K562 (cell line): Measurements from ENCODE around the gene KIF7.

ENCODE experiments used
- BRCA1 ChIP-seq, 2 experiments: fragments of 450-650 bp in 1 of 2; sonication (generic) in 1 of 2; formaldehyde crosslinking in 1 of 2; IDR thresholded peaks; 2 replicates each; pipeline versions ENCODE4 v1.5.0 to v1.6.1; 2017 to 2020; ENCODE audit warnings: mild to moderate bottlenecking in 1 of 2, missing genetic modification reagents in 1 of 2
- BRD4 ChIP-seq: fragments of 200-600 bp; sonication (generic); IDR thresholded peaks from 2 replicates; pipeline ENCODE4 v1.6.1; 2017; ENCODE audit warnings: inconsistent platforms
- CEBPB ChIP-seq: fragments of 450-650 bp; IDR thresholded peaks from 2 replicates; pipeline ENCODE4 v1.6.1; 2016; ENCODE audit warnings: missing genetic modification characterization, missing compliant biosample characterization
- EZH2 ChIP-seq: IDR thresholded peaks from 2 replicates; pipeline ENCODE4 v1.6.1; 2012; ENCODE audit warnings: low read depth, mild to moderate bottlenecking, inconsistent platforms, low read length, borderline replicate concordance
- FOXM1 ChIP-seq, 2 experiments: fragments of 450-650 bp in 1 of 2; sonication (generic) in 1 of 2; formaldehyde crosslinking in 1 of 2; IDR thresholded peaks; 2 replicates each; pipeline versions ENCODE4 v1.6.1 to v1.9.0; 2017 to 2022; ENCODE audit warnings: low read depth in 2 of 2, mild to moderate bottlenecking in 2 of 2, missing genetic modification reagents in 1 of 2, moderate library complexity in 1 of 2
- HDAC2 ChIP-seq: fragments of 450-650 bp; IDR thresholded peaks from 2 replicates; pipeline ENCODE4 v1.6.1; 2016; ENCODE audit warnings: mild to moderate bottlenecking
- POLR2A ChIP-seq: fragments of 450-650 bp; conservative IDR thresholded peaks from 2 replicates; pipeline ENCODE4 v1.6.1; 2016
- SMAD4 ChIP-seq: fragments of 250-450 bp; sonication (Bioruptor Pico); conservative IDR thresholded peaks from 2 replicates; pipeline ENCODE4 v1.8.0; 2021; ENCODE audit warnings: inconsistent platforms, mild to moderate bottlenecking, moderate library complexity

DNA sequence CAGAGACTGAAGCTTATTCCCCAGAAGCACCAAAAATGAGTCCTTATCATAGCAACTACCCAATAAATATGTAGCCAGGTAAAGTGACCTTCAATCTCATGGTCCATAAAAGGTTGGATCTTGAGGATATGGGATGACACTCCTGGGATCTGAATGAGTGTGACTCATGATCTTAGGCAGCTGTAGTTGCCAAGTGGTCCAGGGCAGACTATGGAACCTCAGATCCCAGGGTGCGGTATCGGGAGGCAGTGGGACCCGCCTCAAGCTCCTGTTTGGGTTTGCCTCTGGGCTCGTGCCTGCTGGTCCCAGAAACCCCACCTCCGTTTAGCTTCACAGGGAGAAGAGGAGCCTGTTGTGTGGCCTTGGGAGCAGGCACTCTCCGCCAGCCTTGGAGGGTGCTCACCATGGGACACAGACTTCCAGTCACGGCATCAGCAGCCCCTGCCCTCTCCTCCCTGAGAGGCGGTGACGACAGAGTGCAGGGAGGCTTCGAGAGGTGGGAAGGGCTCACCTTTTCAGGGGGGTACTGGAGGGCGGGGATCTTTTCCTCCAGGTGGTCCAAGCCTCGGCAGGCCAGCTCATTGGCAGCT, 15.8 kb upstream of the KIF7 start:
- no peak for TF ChIP-seq HDAC2
- no peak for TF ChIP-seq CEBPB (tag)
- TF ChIP-seq SMAD4 = no peak
- no peak for TF ChIP-seq BRD4
- no peak for TF ChIP-seq FOXM1 (IDR thresholded peaks at IDR 0.05; ENCODE audit: low read depth)
- TF ChIP-seq FOXM1 (CRISPR knock-in tag; IDR thresholded peaks at IDR 0.05; ENCODE audit: low read depth) = no peak
- TF ChIP-seq BRCA1 (IDR thresholded peaks at IDR 0.05) = no peak
- TF ChIP-seq BRCA1 (CRISPR knock-in tag; IDR thresholded peaks at IDR 0.05) = no peak
- TF ChIP-seq POLR2A = no peak
- no peak for TF ChIP-seq EZH2
